CD4-positive, alpha-beta memory T cell (primary cell): ENCODE results near the gene BPIFB2. TPM values are rescaled to one million over a fixed set of nuclear protein-coding genes. Genes with fewer than 3 reads are reported as not detected.

Experiments used
- CTCF ChIA-PET: fragments of 350-600 bp; sonication (Branson Sonifier 250); formaldehyde crosslinking; loops from one replicate; lab custom pipeline; 2021; ENCODE audit warnings: inconsistent platforms; ENCODE audit not compliant: partially characterized antibody; lab: Charles Lee
- POLR2A ChIA-PET: fragments of 350-600 bp; sonication (Branson Sonifier 250); formaldehyde crosslinking; loops from one replicate; lab custom pipeline; 2021; ENCODE audit not compliant: partially characterized antibody; lab: Charles Lee
- DNase-seq, 5 donors: peaks; one replicate each; pipeline versions ENCODE4 v3.0.0 to v3.0.0-alpha.2; 2020 to 2022; ENCODE audit warnings: mixed read lengths in 1 of 5
- H3K27ac ChIP-seq: one replicate; pipeline ENCODE4 v1.7.0; 2013; ENCODE audit warnings: low read depth, low read length
- H3K27me3 ChIP-seq: 2 replicates; pipeline ENCODE4 v1.7.0; 2013; ENCODE audit warnings: mild to moderate bottlenecking, low read length, moderate library complexity; ENCODE audit not compliant: insufficient read depth
- H3K36me3 ChIP-seq: 2 replicates; pipeline ENCODE4 v1.7.0; 2013; ENCODE audit warnings: mild to moderate bottlenecking, low read length, moderate library complexity; ENCODE audit not compliant: insufficient read depth
- H3K4me1 ChIP-seq: 2 replicates; pipeline ENCODE4 v1.7.0; 2013; ENCODE audit warnings: mild to moderate bottlenecking, low read length, moderate library complexity; ENCODE audit not compliant: insufficient read depth
- H3K4me3 ChIP-seq, 2 donors: one replicate each; pipeline ENCODE4 v1.7.0; 2013; ENCODE audit warnings: low read length in 2 of 2, mild to moderate bottlenecking in 1 of 2
- H3K9me3 ChIP-seq, 2 donors: one replicate each; pipeline ENCODE4 v1.7.0; 2013; ENCODE audit warnings: low read length in 2 of 2, control low read depth in 1 of 2; ENCODE audit not compliant: control insufficient read depth in 1 of 2
- H3K27ac Mint-ChIP-seq, 7 donors: one replicate each; pipeline ENCODE4 v1.8.0; 2020 to 2021; ENCODE audit warnings: mixed read lengths in 7 of 7, mild to moderate bottlenecking in 6 of 7, inconsistent platforms in 3 of 7, moderate library complexity in 3 of 7
- H3K27me3 Mint-ChIP-seq, 2 donors: one replicate each; pipeline ENCODE4 v1.8.0; 2020 to 2021; ENCODE audit warnings: mixed read lengths in 2 of 2
- H3K36me3 Mint-ChIP-seq, 2 donors: one replicate each; pipeline ENCODE4 v1.8.0; 2020 to 2021; ENCODE audit warnings: mixed read lengths in 2 of 2, inconsistent platforms in 1 of 2, mild to moderate bottlenecking in 1 of 2
- H3K4me1 Mint-ChIP-seq, 4 donors: one replicate each; pipeline ENCODE4 v1.8.0; 2020 to 2021; ENCODE audit warnings: mixed read lengths in 4 of 4, mild to moderate bottlenecking in 1 of 4
- H3K4me3 Mint-ChIP-seq, 8 donors: one replicate each; pipeline ENCODE4 v1.8.0; 2020 to 2021; ENCODE audit warnings: mixed read lengths in 8 of 8, mild to moderate bottlenecking in 7 of 8, moderate library complexity in 6 of 8, inconsistent platforms in 3 of 8
- H3K9me3 Mint-ChIP-seq, 8 donors: one replicate each; pipeline ENCODE4 v1.8.0; 2020 to 2021; ENCODE audit warnings: mixed read lengths in 8 of 8, mild to moderate bottlenecking in 5 of 8, inconsistent platforms in 3 of 8, moderate library complexity in 1 of 8
- intact Hi-C: fragments of 100-400 bp; cut with micrococcal nuclease; formaldehyde crosslinking; loops from one replicate; pipeline ENCODE4 v1.15.1; 2023
- polyA plus RNA-seq, 2 donors: library from polyadenylated mRNA; unstranded; fragments of 300-500 nt; fragmentation: Illumina TruSeq; gene quantifications; one replicate each; pipeline ENCODE4 v1.2.3, GENCODE V29; 2021
- total RNA-seq, 2 experiments: library from RNA; stranded (reverse); gene quantifications; one replicate each; pipeline ENCODE4 v1.2.3, GENCODE V29; 2021

BPIFB2 gene
- total and polyA plus RNA-seq, 4 experiments from 2014 or later = not detected

GRCh38 chr20:33071198-33071597 lies 63.7 kb downstream of the BPIFB2 start:
- DNase-seq = no peak
- no peaks in the 10 kb centered on the region for H3K9me3 Mint-ChIP-seq
- H3K27ac Mint-ChIP-seq = peak overlapping the region in 1 of 7 donors; percentile 70

DNA sequence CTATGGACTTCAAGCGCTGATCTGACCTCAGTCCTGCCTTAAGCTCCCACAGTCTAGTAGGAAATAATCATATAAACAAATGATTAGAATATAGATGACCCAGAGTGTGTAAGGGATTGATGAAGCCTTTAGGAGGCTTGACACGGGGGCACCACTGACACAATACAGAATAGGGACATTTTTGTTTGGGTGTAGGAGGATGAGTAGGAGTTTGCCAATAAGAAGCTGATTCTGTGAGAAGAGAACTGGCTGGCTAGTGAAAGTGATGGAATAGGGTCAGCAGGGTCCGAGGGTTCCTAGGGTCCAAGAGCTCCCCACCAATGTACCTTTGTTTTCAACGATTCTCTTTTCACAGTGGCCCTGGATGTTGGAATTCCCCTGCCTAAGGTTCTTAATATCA lies 64.9 kb downstream of the BPIFB2 start:
- no peak for DNase-seq
- peaks cover 6 to 22% (median 13%) of the 10 kb centered on the region in 4 donors for H3K4me1 Mint-ChIP-seq
- POLR2A ChIA-PET = no interaction called here

More at GRCh38 chr20:33071198-33071597, 63.7 kb downstream of the BPIFB2 start:
- H3K4me1 ChIP-seq = no peaks in the 10 kb centered on the region
- ChIA-PET POLR2A (no interaction called here), CTCF (interaction anchor here (1.4 kb wide), 1 partner anchor 169 kb away, joined by 5 read pairs; no protein-coding TSS in a partner anchor)
- no peaks in the 10 kb centered on the region for H3K36me3 ChIP-seq
- H3K4me3 ChIP-seq = no peak overlapping the region
- Mint-ChIP-seq H3K4me1 (peaks cover 6 to 18% (median 10%) of the 10 kb centered on the region in 4 donors), H3K4me3 (no peak overlapping the region), H3K27me3 (no peaks in the 10 kb centered on the region), H3K36me3 (no peaks in the 10 kb centered on the region)
- H3K9me3 ChIP-seq = no peaks in the 10 kb centered on the region
- intact Hi-C loops = no loop called here
- H3K27me3 ChIP-seq = no peaks in the 10 kb centered on the region
- no peak overlapping the region for H3K27ac ChIP-seq

GRCh38 chr20:33072813-33073212 lies 65.3 kb downstream of the BPIFB2 start:
- peaks cover 6 to 21% (median 12%) of the 10 kb centered on the region in 4 donors for H3K4me1 Mint-ChIP-seq
- intact Hi-C loops = no loop called here
- no peaks in the 10 kb centered on the region for H3K4me1 ChIP-seq
- H3K4me3 Mint-ChIP-seq = no peak overlapping the region
- H3K27me3 Mint-ChIP-seq = no peaks in the 10 kb centered on the region
- no peak overlapping the region for H3K4me3 ChIP-seq
- ChIA-PET CTCF (no interaction called here), POLR2A (no interaction called here)
- no peaks in the 10 kb centered on the region for H3K36me3 Mint-ChIP-seq
- no peaks in the 10 kb centered on the region for H3K27me3 ChIP-seq
- no peak overlapping the region for H3K27ac ChIP-seq
- H3K9me3 Mint-ChIP-seq = no peaks in the 10 kb centered on the region
- no peak overlapping the region for H3K27ac Mint-ChIP-seq
- H3K9me3 ChIP-seq = no peaks in the 10 kb centered on the region
- no peaks in the 10 kb centered on the region for H3K36me3 ChIP-seq
- DNase-seq = no peak

More for the DNA sequence above, 64.9 kb downstream of the BPIFB2 start:
- CTCF ChIA-PET = interaction anchor here (1.4 kb wide), 1 partner anchor 170 kb away, joined by 5 read pairs; no protein-coding TSS in a partner anchor
- Histone ChIP-seq H3K9me3 (no peaks in the 10 kb centered on the region), H3K27me3 (no peaks in the 10 kb centered on the region), H3K36me3 (no peaks in the 10 kb centered on the region), H3K4me3 (no peak overlapping the region), H3K4me1 (no peaks in the 10 kb centered on the region), H3K27ac (no peak overlapping the region)
- Mint-ChIP-seq H3K36me3 (no peaks in the 10 kb centered on the region), H3K27me3 (no peaks in the 10 kb centered on the region), H3K9me3 (no peaks in the 10 kb centered on the region), H3K4me3 (no peak overlapping the region), H3K27ac (no peak overlapping the region)
- intact Hi-C loops = no loop called here

Other genes starting within 250 kb of the BPIFB2 start
- gene DNMT3B, start 245.3 kb upstream of the BPIFB2 start, total RNA-seq = under 1 TPM; 0.38 to 0.47 TPM
- gene DNMT3B, start 245.3 kb upstream of the BPIFB2 start, polyA plus RNA-seq = under 1 TPM in 1 of 2 donors, not detected in 1; 0.16 TPM
- 10 to 100 TPM; 78.1 to 78.6 TPM for gene MAPRE1, start 187.8 kb upstream of the BPIFB2 start, total RNA-seq
- gene MAPRE1, start 187.8 kb upstream of the BPIFB2 start, polyA plus RNA-seq = 100 to 1,000 TPM in 1 of 2 donors, 10 to 100 TPM in 1; 95.9 to 140 TPM
- 1 to 10 TPM; 1.5 to 1.8 TPM for gene EFCAB8, start 148.8 kb upstream of the BPIFB2 start, total RNA-seq
- not detected for gene EFCAB8, start 148.8 kb upstream of the BPIFB2 start, polyA plus RNA-seq
- gene SUN5, start 3.3 kb upstream of the BPIFB2 start, total RNA-seq = not detected
- gene SUN5, start 3.3 kb upstream of the BPIFB2 start, polyA plus RNA-seq = not detected
- not detected for gene BPIFB6, start 23.9 kb downstream of the BPIFB2 start, total RNA-seq
- gene BPIFB6, start 23.9 kb downstream of the BPIFB2 start, polyA plus RNA-seq = not detected
- gene BPIFB3, start 46.2 kb downstream of the BPIFB2 start, total RNA-seq = not detected
- gene BPIFB3, start 46.2 kb downstream of the BPIFB2 start, polyA plus RNA-seq = not detected
- not detected for gene BPIFB4, start 71.9 kb downstream of the BPIFB2 start, total RNA-seq
- gene BPIFB4, start 71.9 kb downstream of the BPIFB2 start, polyA plus RNA-seq = not detected
- gene BPIFA2, start 160.5 kb downstream of the BPIFB2 start, total RNA-seq = not detected
- gene BPIFA2, start 160.5 kb downstream of the BPIFB2 start, polyA plus RNA-seq = not detected
- not detected for gene BPIFA3, start 209.6 kb downstream of the BPIFB2 start, total RNA-seq
- not detected for gene BPIFA3, start 209.6 kb downstream of the BPIFB2 start, polyA plus RNA-seq
- not detected for gene BPIFA1, start 228.3 kb downstream of the BPIFB2 start, total RNA-seq
- gene BPIFA1, start 228.3 kb downstream of the BPIFB2 start, polyA plus RNA-seq = not detected